Chondrocyte (in vitro differentiated cells): ENCODE data around the gene PDXK. TPM values are rescaled to one million over a fixed set of nuclear protein-coding genes. Genes with fewer than 3 reads are reported as not detected.

Source experiments
- DNase-seq: peaks from one replicate; pipeline ENCODE4 v3.0.0; 2021; ENCODE audit warnings: mixed read lengths, low spot score
- H3K27ac Mint-ChIP-seq: one replicate; pipeline ENCODE4 v1.8.0; 2021; ENCODE audit warnings: mild to moderate bottlenecking, moderate library complexity, mixed read lengths; ENCODE audit not compliant: unreplicated experiment
- H3K27me3 Mint-ChIP-seq: 2 replicates; pipeline ENCODE4 v1.8.0; 2021; ENCODE audit warnings: low read depth, mixed read lengths
- H3K36me3 Mint-ChIP-seq: 2 replicates; pipeline ENCODE4 v1.8.0; 2021; ENCODE audit warnings: low read depth, mixed read lengths
- H3K4me1 Mint-ChIP-seq: 2 replicates; pipeline ENCODE4 v1.8.0; 2021; ENCODE audit warnings: low read depth, mild to moderate bottlenecking, mixed read lengths
- H3K4me3 Mint-ChIP-seq: one replicate; pipeline ENCODE4 v1.8.0; 2021; ENCODE audit warnings: mild to moderate bottlenecking, moderate library complexity, mixed read lengths; ENCODE audit not compliant: unreplicated experiment
- H3K9me3 Mint-ChIP-seq: 2 replicates; pipeline ENCODE4 v1.8.0; 2021; ENCODE audit warnings: low read depth, mixed read lengths
- total RNA-seq: library from RNA; stranded (reverse); gene quantifications from 3 replicates; pipeline ENCODE4 v1.2.1, GENCODE V29; 2021
- TF ChIP-seq, protein P1 (sequence below): fragments of 200-600 bp; sonication (generic); IDR thresholded peaks from 2 replicates; pipeline ENCODE4 v1.5.0; 2021; ENCODE audit warnings: antibody characterized with exemption, mild to moderate bottlenecking, moderate library complexity

The PDXK gene
- total RNA-seq, 1 donor from 2014 or later = 213 TPM

DNA sequence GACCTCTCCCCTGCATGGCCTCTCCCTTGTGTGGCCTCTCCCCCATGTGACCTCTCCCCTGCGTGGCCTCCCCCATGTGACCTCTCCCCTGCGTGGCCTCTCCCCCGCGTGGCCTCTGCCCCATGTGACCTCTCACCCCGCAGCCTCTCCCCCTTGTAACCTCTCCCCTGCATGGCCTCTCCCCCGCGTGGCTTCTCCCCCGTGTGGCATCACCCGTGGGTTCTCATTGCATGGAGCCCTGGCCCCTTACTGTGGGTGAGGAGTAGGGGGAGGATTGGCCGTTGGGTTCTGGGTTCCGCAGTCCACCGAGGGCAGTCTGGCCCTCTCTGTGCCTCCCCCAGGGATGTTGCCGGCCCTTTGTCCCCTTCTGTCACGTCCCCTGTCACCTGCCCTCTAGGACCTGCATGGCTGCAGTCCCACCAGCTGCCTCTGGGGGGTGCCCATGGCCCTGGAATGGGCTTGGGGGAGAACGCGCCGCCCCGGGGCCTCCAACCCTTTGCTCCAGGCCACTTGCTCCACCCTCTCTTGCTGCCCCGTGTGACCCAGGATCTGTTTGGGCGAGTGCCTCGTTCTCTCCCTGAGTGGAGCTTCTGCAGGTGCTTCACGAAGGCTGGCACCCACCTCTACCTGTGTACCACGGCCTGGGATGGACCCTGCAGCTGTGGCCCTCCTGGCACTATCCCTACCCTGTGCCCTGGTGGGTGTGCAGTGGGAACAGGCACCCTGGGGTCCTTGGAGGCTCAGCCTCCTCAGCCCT is 91.8 kb downstream of the PDXK start:
- TF ChIP-seq, protein P1, sequence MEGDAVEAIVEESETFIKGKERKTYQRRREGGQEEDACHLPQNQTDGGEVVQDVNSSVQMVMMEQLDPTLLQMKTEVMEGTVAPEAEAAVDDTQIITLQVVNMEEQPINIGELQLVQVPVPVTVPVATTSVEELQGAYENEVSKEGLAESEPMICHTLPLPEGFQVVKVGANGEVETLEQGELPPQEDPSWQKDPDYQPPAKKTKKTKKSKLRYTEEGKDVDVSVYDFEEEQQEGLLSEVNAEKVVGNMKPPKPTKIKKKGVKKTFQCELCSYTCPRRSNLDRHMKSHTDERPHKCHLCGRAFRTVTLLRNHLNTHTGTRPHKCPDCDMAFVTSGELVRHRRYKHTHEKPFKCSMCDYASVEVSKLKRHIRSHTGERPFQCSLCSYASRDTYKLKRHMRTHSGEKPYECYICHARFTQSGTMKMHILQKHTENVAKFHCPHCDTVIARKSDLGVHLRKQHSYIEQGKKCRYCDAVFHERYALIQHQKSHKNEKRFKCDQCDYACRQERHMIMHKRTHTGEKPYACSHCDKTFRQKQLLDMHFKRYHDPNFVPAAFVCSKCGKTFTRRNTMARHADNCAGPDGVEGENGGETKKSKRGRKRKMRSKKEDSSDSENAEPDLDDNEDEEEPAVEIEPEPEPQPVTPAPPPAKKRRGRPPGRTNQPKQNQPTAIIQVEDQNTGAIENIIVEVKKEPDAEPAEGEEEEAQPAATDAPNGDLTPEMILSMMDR = peak; percentile 91
- peaks cover 7% of the 10 kb centered on the region for H3K4me1 Mint-ChIP-seq
- DNase-seq = peak; percentile 91
- H3K4me3 Mint-ChIP-seq = no peak overlapping the region
- no peak overlapping the region for H3K27ac Mint-ChIP-seq
- H3K36me3 Mint-ChIP-seq = no peaks in the 10 kb centered on the region
- peaks cover 3% of the 10 kb centered on the region for H3K27me3 Mint-ChIP-seq
- no peaks in the 10 kb centered on the region for H3K9me3 Mint-ChIP-seq

DNA sequence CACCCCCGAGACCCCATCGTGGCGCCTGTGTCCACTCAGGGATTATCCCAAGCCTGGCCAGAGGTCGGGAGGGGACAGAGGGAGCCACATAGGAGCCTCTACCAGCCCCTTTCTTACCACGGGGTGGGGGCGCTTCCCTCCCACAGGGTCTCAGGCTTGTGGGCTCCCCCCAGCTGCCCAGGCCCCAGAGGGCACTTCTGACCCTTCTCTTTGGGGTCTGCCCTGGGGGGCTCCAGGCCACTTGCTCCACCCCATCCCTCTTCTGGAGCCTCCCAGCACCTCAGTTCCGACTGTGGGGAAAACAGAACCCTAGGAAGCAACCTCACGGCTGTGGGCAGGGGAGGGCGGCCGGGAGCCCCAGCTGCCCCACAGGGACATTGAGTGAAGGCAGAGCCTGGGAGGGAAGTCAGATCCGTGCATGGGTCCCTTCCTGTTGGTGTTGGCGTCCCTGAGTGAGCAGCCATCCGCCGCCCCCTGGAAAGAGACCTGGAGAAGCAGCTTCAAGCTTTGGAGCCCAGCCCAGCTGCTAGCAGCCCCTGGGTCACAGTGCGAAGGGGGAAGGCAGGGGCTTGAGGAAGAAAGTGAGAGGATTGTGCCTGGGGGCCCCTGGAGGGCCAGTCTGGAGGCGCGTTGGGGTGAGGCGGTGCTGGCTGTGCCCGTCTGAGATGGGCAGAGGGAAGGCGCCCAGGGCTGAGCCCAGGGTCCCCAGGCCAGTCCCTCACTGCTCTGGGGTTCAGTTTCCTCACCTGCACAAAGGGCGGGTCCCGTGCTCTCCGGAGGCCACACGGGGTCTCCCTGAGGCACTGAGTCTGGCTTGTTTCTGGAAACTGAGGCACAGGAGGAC is 92.6 kb downstream of the PDXK start:
- no peak for DNase-seq
- TF ChIP-seq, protein P1 = no peak

More for the DNA sequence above, 92.6 kb downstream of the PDXK start:
- H3K27me3 Mint-ChIP-seq = peaks cover 3% of the 10 kb centered on the region
- no peak overlapping the region for H3K4me3 Mint-ChIP-seq
- no peak overlapping the region for H3K27ac Mint-ChIP-seq
- H3K9me3 Mint-ChIP-seq = no peaks in the 10 kb centered on the region
- no peaks in the 10 kb centered on the region for H3K36me3 Mint-ChIP-seq
- H3K4me1 Mint-ChIP-seq = peaks cover 7% of the 10 kb centered on the region

Other genes starting within 250 kb of the PDXK start
- 3.5 to 5.0 TPM (median 4.0 TPM) in 3 replicates for gene HSF2BP, start 59.6 kb upstream of the PDXK start, total RNA-seq
- gene RRP1B, start 59.6 kb upstream of the PDXK start, total RNA-seq = 24.5 to 29.0 TPM (median 24.8 TPM) in 3 replicates
- 56.5 to 63.6 TPM (median 57.2 TPM) in 3 replicates for gene CSTB, start 57.2 kb downstream of the PDXK start, total RNA-seq
- 18.4 to 19.6 TPM (median 19.2 TPM) in 3 replicates for gene RRP1, start 70.4 kb downstream of the PDXK start, total RNA-seq
- 43.5 to 48.1 TPM (median 45.4 TPM) in 3 replicates for gene AGPAT3, start 146.1 kb downstream of the PDXK start, total RNA-seq